ENCODE measurements around the gene MVD. TPM values are rescaled to one million over a fixed set of nuclear protein-coding genes. Genes with fewer than 3 reads are reported as not detected.

MVD gene
- total RNA-seq, 1 experiment from 2014 or later: 119 TPM

- RAD21 ChIA-PET (ENCODE audit: low non-redundant PET in 1 of 2, low total read pairs in 2 of 2, uncharacterized antibody in 2 of 2, unreplicated experiment in 2 of 2): no interaction called here
- H3K9me2 ChIP-seq (ENCODE audit: insufficient read depth): no peaks in the 10 kb centered on the region
- H4K20me1 ChIP-seq (ENCODE audit: insufficient read depth): no peaks in the 10 kb centered on the region
- ATAC-seq (no peak), DNase-seq (ENCODE audit: low read depth, low spot score) (no peak)
- no peaks in the 10 kb centered on the region for H3K9me3 ChIP-seq (ENCODE audit: control insufficient read depth in 1 of 2, insufficient read depth in 1 of 2, low read depth in 1 of 2, low read length in 2 of 2)
- no TSS peak for BruUV-seq (replicated peaks)
- intact Hi-C loops (cut with micrococcal nuclease): no loop called here
- no peak overlapping the region for H3K27ac ChIP-seq (ENCODE audit: low read depth, low read length)
- no peaks in the 10 kb centered on the region for H3K27me3 ChIP-seq (ENCODE audit: insufficient read depth, low read length)
- no peak overlapping the region for H2AFZ ChIP-seq (ENCODE audit: low read depth, low read length, poor library complexity, severe bottlenecking)
- POLR2A ChIA-PET: no interaction called here
- no peaks in the 10 kb centered on the region for H3K79me2 ChIP-seq (ENCODE audit: insufficient read depth, low read length)
- H3K36me3 ChIP-seq (ENCODE audit: control insufficient read depth in 1 of 2, insufficient read depth in 2 of 2, low read length in 2 of 2): no peaks in the 10 kb centered on the region
- no peak overlapping the region for H3K4me3 ChIP-seq (replicated peaks in 1 of 2; ENCODE audit: low read depth in 1 of 2, low read length in 2 of 2)
- no peak for TF ChIP-seq CEBPB (IDR thresholded peaks at IDR 0.05; ENCODE audit: low read depth)
- TF ChIP-seq YY1 (IDR thresholded peaks at IDR 0.05; ENCODE audit: extremely low read depth, insufficient replicate concordance, low read depth, low read length): no peak
- no peak for TF ChIP-seq ELF1 (IDR thresholded peaks at IDR 0.05; ENCODE audit: borderline replicate concordance, low read depth)
- no peak for TF ChIP-seq SRF (IDR thresholded peaks at IDR 0.05; ENCODE audit: low read depth)
- TF ChIP-seq CTCF (IDR thresholded peaks at IDR 0.05 in 2 of 3, conservative IDR thresholded peaks at IDR 0.05 in 1 of 3; ENCODE audit: borderline replicate concordance in 1 of 3, insufficient read depth in 1 of 3, low read depth in 2 of 3, low read length in 2 of 3): no peak
- no peak for TF ChIP-seq POLR2AphosphoS5 (IDR thresholded peaks at IDR 0.05; ENCODE audit: low read depth, low read length)
- TF ChIP-seq TCF7L2 (IDR thresholded peaks at IDR 0.05; ENCODE audit: borderline replicate concordance, extremely low read depth, insufficient read depth, insufficient read length): no peak
- TF ChIP-seq SP1 (IDR thresholded peaks at IDR 0.05; ENCODE audit: low read depth): no peak
- TF ChIP-seq ZFX (IDR thresholded peaks at IDR 0.05): no peak
- peak overlapping the region; percentile 46 for H3K4me2 ChIP-seq (ENCODE audit: low read length)
- H3K9ac ChIP-seq (ENCODE audit: low read length): no peak overlapping the region
- CTCF ChIA-PET: interaction anchor here (0.6 to 1.6 kb wide), 3 partner anchors 15 to 98 kb away, joined by 3 to 5 read pairs (median 3); no protein-coding TSS in a partner anchor
- H3K4me1 ChIP-seq (ENCODE audit: control insufficient read depth in 1 of 2, insufficient read depth in 2 of 2, low read length in 2 of 2): peaks cover 25 to 38% of the 10 kb centered on the region in 2 experiments
Observed at GRCh38 chr16:88687676-88688012, 24.8 kb upstream of the MVD start.

- ATAC-seq: no peak
- H3K27me3 ChIP-seq (ENCODE audit: insufficient read depth, low read length): no peaks in the 10 kb centered on the region
- no peaks in the 10 kb centered on the region for H3K36me3 ChIP-seq (ENCODE audit: control insufficient read depth in 1 of 2, insufficient read depth in 2 of 2, low read length in 2 of 2)
- TF ChIP-seq CTCF (IDR thresholded peaks at IDR 0.05 in 2 of 3, conservative IDR thresholded peaks at IDR 0.05 in 1 of 3; ENCODE audit: borderline replicate concordance in 1 of 3, insufficient read depth in 1 of 3, low read depth in 2 of 3, low read length in 2 of 3) (no peak), FOSL1 (IDR thresholded peaks at IDR 0.05; ENCODE audit: low read depth) (no peak), SP1 (IDR thresholded peaks at IDR 0.05; ENCODE audit: low read depth) (no peak), EZH2 (IDR thresholded peaks at IDR 0.05) (no peak), SIN3A (IDR thresholded peaks at IDR 0.05; ENCODE audit: low read depth) (no peak), ZFX (IDR thresholded peaks at IDR 0.05) (no peak), CEBPB (IDR thresholded peaks at IDR 0.05; ENCODE audit: low read depth) (no peak), ELF1 (IDR thresholded peaks at IDR 0.05; ENCODE audit: borderline replicate concordance, low read depth) (no peak), RAD21 (IDR thresholded peaks at IDR 0.05; ENCODE audit: low read depth) (no peak)
- no peaks in the 10 kb centered on the region for H3K79me2 ChIP-seq (ENCODE audit: insufficient read depth, low read length)
- BruUV-seq (replicated peaks): no TSS peak
- no peaks in the 10 kb centered on the region for H3K9me2 ChIP-seq (ENCODE audit: insufficient read depth)
- ChIA-PET CTCF (interaction anchor here (0.6 to 1.6 kb wide), 3 partner anchors 14 to 99 kb away, joined by 3 to 5 read pairs (median 3); no protein-coding TSS in a partner anchor), RAD21 (ENCODE audit: low non-redundant PET in 1 of 2, low total read pairs in 2 of 2, uncharacterized antibody in 2 of 2, unreplicated experiment in 2 of 2) (no interaction called here), POLR2A (no interaction called here)
- no peak overlapping the region for H3K27ac ChIP-seq (ENCODE audit: low read depth, low read length)
- intact Hi-C loops (cut with micrococcal nuclease): no loop called here
- H3K9ac ChIP-seq (ENCODE audit: low read length): no peak overlapping the region
- peaks cover 25 to 38% of the 10 kb centered on the region in 2 experiments for H3K4me1 ChIP-seq (ENCODE audit: control insufficient read depth in 1 of 2, insufficient read depth in 2 of 2, low read length in 2 of 2)
- no peaks in the 10 kb centered on the region for H4K20me1 ChIP-seq (ENCODE audit: insufficient read depth)
- no peak overlapping the region for H3K4me3 ChIP-seq (replicated peaks in 1 of 2; ENCODE audit: low read depth in 1 of 2, low read length in 2 of 2)
- H3K9me3 ChIP-seq (ENCODE audit: control insufficient read depth in 1 of 2, insufficient read depth in 1 of 2, low read depth in 1 of 2, low read length in 2 of 2): no peaks in the 10 kb centered on the region
- DNase-seq (ENCODE audit: low read depth, low spot score): no peak
- H3K4me2 ChIP-seq (ENCODE audit: low read length): no peak overlapping the region
- no peak overlapping the region for H2AFZ ChIP-seq (ENCODE audit: low read depth, low read length, poor library complexity, severe bottlenecking)
Observed at GRCh38 chr16:88687254-88687576, 24.3 kb upstream of the MVD start.
